Measurements from ENCODE around the gene RECQL5.

- TF ChIP-seq GATA2 (IDR thresholded peaks at IDR 0.05; ENCODE audit: low read depth, low read length) (no peak), GATA3 (IDR thresholded peaks at IDR 0.05; ENCODE audit: low read depth, low read length) (no peak)
Measured at GRCh38 chr17:75622771-75623273, 44.1 kb downstream of the RECQL5 start.
